GM18526 (cell line): ENCODE results near the gene ABHD14A.

ENCODE experiments used
- POLR2A ChIP-seq: IDR thresholded peaks from 3 replicates; pipeline ENCODE4 v1.6.1; 2011; ENCODE audit not compliant: insufficient read length; ENCODE audit errors: extremely low read depth

The ABHD14A gene

GRCh38 chr3:52023860-52024764 lies 49.2 kb downstream of the ABHD14A start:
- no peak for TF ChIP-seq POLR2A

GRCh38 chr3:52024765-52025452 lies 50.0 kb downstream of the ABHD14A start:
- TF ChIP-seq POLR2A, result no peak

GRCh38 chr3:52025453-52025852 lies 50.6 kb downstream of the ABHD14A start:
- no peak for TF ChIP-seq POLR2A

GRCh38 chr3:52026041-52026440 lies 51.2 kb downstream of the ABHD14A start:
- no peak for TF ChIP-seq POLR2A

GRCh38 chr3:52028572-52028971 lies 53.7 kb downstream of the ABHD14A start:
- TF ChIP-seq POLR2A, result no peak

- no peak for TF ChIP-seq POLR2A
Measured at GRCh38 chr3:52029053-52029452, 54.2 kb downstream of the ABHD14A start.

GRCh38 chr3:52029535-52029934 lies 54.7 kb downstream of the ABHD14A start:
- no peak for TF ChIP-seq POLR2A
